ENCODE data around the gene UCK2. TPM values are rescaled to one million over a fixed set of nuclear protein-coding genes. Genes with fewer than 3 reads are reported as not detected.

Gene UCK2
- polyA plus RNA-seq, 3 donors = 12.4 to 15.4 (median 12.8) TPM

GRCh38 chr1:165917166-165917565 lies 89.8 kb downstream of the UCK2 start:
- H4K20me1 ChIP-seq (ENCODE audit: insufficient read depth, low read length) = no peaks in the 10 kb centered on the region
- no peaks in the 10 kb centered on the region for H3K4me1 ChIP-seq (ENCODE audit: control insufficient read depth in 1 of 2, insufficient read depth in 2 of 2, low read length in 2 of 2)
- H3K36me3 ChIP-seq (replicated peaks in 1 of 2; ENCODE audit: control insufficient read depth in 1 of 2, insufficient read depth in 2 of 2, low read length in 2 of 2) = no peaks in the 10 kb centered on the region
- H3K27ac ChIP-seq (ENCODE audit: low read depth in 1 of 2, low read length in 2 of 2) = no peak overlapping the region
- no peak overlapping the region for H3K4me2 ChIP-seq (replicated peaks; ENCODE audit: extremely low read depth, low read length, poor library complexity, severe bottlenecking)
- Mint-ChIP-seq H3K9me3 (no peaks in the 10 kb centered on the region), H3K27ac (no peak overlapping the region), H3K36me3 (peaks cover 1 to 3% of the 10 kb centered on the region in 2 donors), H3K4me1 (peaks cover 9% of the 10 kb centered on the region), H3K4me3 (no peak overlapping the region), H3K27me3 (ENCODE audit: low read depth in 3 of 3) (peaks cover 1 to 5% (median 2%) of the 10 kb centered on the region in 3 donors)
- H3K4me3 ChIP-seq (replicated peaks in 1 of 3; ENCODE audit: low read depth in 2 of 3, low read length in 3 of 3) = no peak overlapping the region
- no peak for DNase-seq
- H3K79me2 ChIP-seq (ENCODE audit: insufficient read depth, low read length) = no peaks in the 10 kb centered on the region
- H2AFZ ChIP-seq (ENCODE audit: insufficient read depth, low read depth, low read length, poor library complexity, severe bottlenecking) = no peak overlapping the region
- peaks cover 0 to 2% of the 10 kb centered on the region in 2 donors for H3K27me3 ChIP-seq (ENCODE audit: control insufficient read depth in 2 of 2, insufficient read depth in 2 of 2, low read length in 2 of 2)
- H3K9me3 ChIP-seq (replicated peaks in 1 of 2; ENCODE audit: control insufficient read depth in 1 of 2, insufficient read depth in 1 of 2, low read length in 2 of 2) = no peaks in the 10 kb centered on the region
- TF ChIP-seq, protein P1, sequence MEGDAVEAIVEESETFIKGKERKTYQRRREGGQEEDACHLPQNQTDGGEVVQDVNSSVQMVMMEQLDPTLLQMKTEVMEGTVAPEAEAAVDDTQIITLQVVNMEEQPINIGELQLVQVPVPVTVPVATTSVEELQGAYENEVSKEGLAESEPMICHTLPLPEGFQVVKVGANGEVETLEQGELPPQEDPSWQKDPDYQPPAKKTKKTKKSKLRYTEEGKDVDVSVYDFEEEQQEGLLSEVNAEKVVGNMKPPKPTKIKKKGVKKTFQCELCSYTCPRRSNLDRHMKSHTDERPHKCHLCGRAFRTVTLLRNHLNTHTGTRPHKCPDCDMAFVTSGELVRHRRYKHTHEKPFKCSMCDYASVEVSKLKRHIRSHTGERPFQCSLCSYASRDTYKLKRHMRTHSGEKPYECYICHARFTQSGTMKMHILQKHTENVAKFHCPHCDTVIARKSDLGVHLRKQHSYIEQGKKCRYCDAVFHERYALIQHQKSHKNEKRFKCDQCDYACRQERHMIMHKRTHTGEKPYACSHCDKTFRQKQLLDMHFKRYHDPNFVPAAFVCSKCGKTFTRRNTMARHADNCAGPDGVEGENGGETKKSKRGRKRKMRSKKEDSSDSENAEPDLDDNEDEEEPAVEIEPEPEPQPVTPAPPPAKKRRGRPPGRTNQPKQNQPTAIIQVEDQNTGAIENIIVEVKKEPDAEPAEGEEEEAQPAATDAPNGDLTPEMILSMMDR (IDR thresholded peaks at IDR 0.05) = no peak
- intact Hi-C loops (cut with micrococcal nuclease) = loop anchor here in 1 of 2 donors (10.0 kb wide), 2 partner anchors 152 to 522 kb away; partner anchors contain the start of gene TMCO1
- H3K9ac ChIP-seq (ENCODE audit: insufficient read depth, low read length, poor library complexity, severe bottlenecking) = no peak overlapping the region
- WGBS (ENCODE audit: insufficient coverage) = 100% methylated on average over 3 of the region's 4 CpGs

- intact Hi-C loops (cut with micrococcal nuclease) = loop anchor here in 1 of 2 donors (10.0 kb wide), 1 partner anchor 1131 kb away; no protein-coding TSS in a partner anchor
- 71% methylated on average over 10 of the region's 11 CpGs for WGBS (ENCODE audit: insufficient coverage)
- H3K9ac ChIP-seq (ENCODE audit: insufficient read depth, low read length, poor library complexity, severe bottlenecking) = no peak overlapping the region
- H3K4me3 ChIP-seq (replicated peaks in 1 of 3; ENCODE audit: low read depth in 2 of 3, low read length in 3 of 3) = no peak overlapping the region
- no peak for DNase-seq
- Mint-ChIP-seq H3K27me3 (ENCODE audit: low read depth in 3 of 3) (peaks cover 7 to 17% (median 11%) of the 10 kb centered on the region in 3 donors), H3K27ac (no peak overlapping the region), H3K4me3 (no peak overlapping the region), H3K9me3 (no peaks in the 10 kb centered on the region), H3K4me1 (peaks cover 4% of the 10 kb centered on the region), H3K36me3 (no peaks in the 10 kb centered on the region)
- no peak overlapping the region for H2AFZ ChIP-seq (ENCODE audit: insufficient read depth, low read depth, low read length, poor library complexity, severe bottlenecking)
- H3K79me2 ChIP-seq (ENCODE audit: insufficient read depth, low read length) = no peaks in the 10 kb centered on the region
- TF ChIP-seq, protein P1 (IDR thresholded peaks at IDR 0.05) = no peak
- no peaks in the 10 kb centered on the region for H4K20me1 ChIP-seq (ENCODE audit: insufficient read depth, low read length)
- H3K27me3 ChIP-seq (ENCODE audit: control insufficient read depth in 2 of 2, insufficient read depth in 2 of 2, low read length in 2 of 2) = peaks cover 0 to 4% of the 10 kb centered on the region in 2 donors
- H3K4me2 ChIP-seq (replicated peaks; ENCODE audit: extremely low read depth, low read length, poor library complexity, severe bottlenecking) = no peak overlapping the region
- H3K9me3 ChIP-seq (replicated peaks in 1 of 2; ENCODE audit: control insufficient read depth in 1 of 2, insufficient read depth in 1 of 2, low read length in 2 of 2) = no peaks in the 10 kb centered on the region
- no peak overlapping the region for H3K27ac ChIP-seq (ENCODE audit: low read depth in 1 of 2, low read length in 2 of 2)
- H3K36me3 ChIP-seq (replicated peaks in 1 of 2; ENCODE audit: control insufficient read depth in 1 of 2, insufficient read depth in 2 of 2, low read length in 2 of 2) = no peaks in the 10 kb centered on the region
- H3K4me1 ChIP-seq (ENCODE audit: control insufficient read depth in 1 of 2, insufficient read depth in 2 of 2, low read length in 2 of 2) = no peaks in the 10 kb centered on the region
These were observed 96.7 kb downstream of the UCK2 start for GRCh38 chr1:165924117-165924516.

All from CD14-positive monocyte (primary cell).